Brain microvascular endothelial cell (primary cell): Measurements from ENCODE around the gene OR10K1.

Experiments
- DNase-seq: peaks from one replicate; pipeline ENCODE4 v3.0.0-alpha.2; 2020
- H3K27ac ChIP-seq: fragments of 250-450 bp; sonication (Bioruptor Pico); 2 replicates; pipeline ENCODE4 v1.5.1; 2020; ENCODE audit warnings: mild to moderate bottlenecking, moderate library complexity
- H3K27me3 ChIP-seq: fragments of 250-450 bp; sonication (Bioruptor Pico); replicated peaks from 2 replicates; pipeline ENCODE4 v1.5.1; 2020; ENCODE audit warnings: mild to moderate bottlenecking
- H3K36me3 ChIP-seq: fragments of 250-450 bp; sonication (Bioruptor Pico); replicated peaks from 2 replicates; pipeline ENCODE4 v1.5.1; 2020; ENCODE audit warnings: mild to moderate bottlenecking
- H3K4me3 ChIP-seq: 2 replicates; pipeline ENCODE4 v1.5.1; 2011; ENCODE audit warnings: low read depth, mild to moderate bottlenecking, control low read depth, low read length, moderate library complexity
- in situ Hi-C: cut with HindIII; loops from 2 replicates; pipeline ENCODE4 v1.10.0; 2017; ENCODE audit warnings: low sequenced_read_pairs, low pct_ligation_motif_present
- TF ChIP-seq, protein P1 (sequence below): IDR thresholded peaks from 2 replicates; pipeline ENCODE4 v1.5.1; 2011; ENCODE audit warnings: low read depth, mild to moderate bottlenecking, moderate library complexity, low read length, control low read depth, inconsistent platforms; ENCODE audit errors: missing control alignments

OR10K1 gene

GRCh38 chr1:158458263-158458662, 3.4 kb upstream of the OR10K1 start:
- DNase-seq: no peak
- Histone ChIP-seq H3K27me3 (no peaks in the 10 kb centered on the region), H3K36me3 (no peaks in the 10 kb centered on the region), H3K27ac (no peak overlapping the region), H3K4me3 (no peak overlapping the region)
- in situ Hi-C loops: no loop called here
- TF ChIP-seq, protein P1, sequence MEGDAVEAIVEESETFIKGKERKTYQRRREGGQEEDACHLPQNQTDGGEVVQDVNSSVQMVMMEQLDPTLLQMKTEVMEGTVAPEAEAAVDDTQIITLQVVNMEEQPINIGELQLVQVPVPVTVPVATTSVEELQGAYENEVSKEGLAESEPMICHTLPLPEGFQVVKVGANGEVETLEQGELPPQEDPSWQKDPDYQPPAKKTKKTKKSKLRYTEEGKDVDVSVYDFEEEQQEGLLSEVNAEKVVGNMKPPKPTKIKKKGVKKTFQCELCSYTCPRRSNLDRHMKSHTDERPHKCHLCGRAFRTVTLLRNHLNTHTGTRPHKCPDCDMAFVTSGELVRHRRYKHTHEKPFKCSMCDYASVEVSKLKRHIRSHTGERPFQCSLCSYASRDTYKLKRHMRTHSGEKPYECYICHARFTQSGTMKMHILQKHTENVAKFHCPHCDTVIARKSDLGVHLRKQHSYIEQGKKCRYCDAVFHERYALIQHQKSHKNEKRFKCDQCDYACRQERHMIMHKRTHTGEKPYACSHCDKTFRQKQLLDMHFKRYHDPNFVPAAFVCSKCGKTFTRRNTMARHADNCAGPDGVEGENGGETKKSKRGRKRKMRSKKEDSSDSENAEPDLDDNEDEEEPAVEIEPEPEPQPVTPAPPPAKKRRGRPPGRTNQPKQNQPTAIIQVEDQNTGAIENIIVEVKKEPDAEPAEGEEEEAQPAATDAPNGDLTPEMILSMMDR: no peak

- in situ Hi-C loops: no loop called here
- H3K27ac ChIP-seq: no peak within 1 kb of the TSS
- H3K27me3 ChIP-seq: no peaks in the 10 kb centered on the region
- H3K4me3 ChIP-seq: no peak within 1 kb of the TSS
- TF ChIP-seq, protein P1: no peak
- DNase-seq: no peak
- no peaks in the 10 kb centered on the region for H3K36me3 ChIP-seq
Measured at GRCh38 chr1:158471920-158472319, 10.3 kb downstream of the OR10K1 start, which contains the start of gene OR10R2. OR10R2 (plus strand) TSS chr1:158472220; CDS start chr1:158472326, 106 bp downstream.

GRCh38 chr1:158485455-158485854, 23.8 kb downstream of the OR10K1 start:
- DNase-seq: no peak
- Histone ChIP-seq H3K36me3 (no peaks in the 10 kb centered on the region), H3K27ac (no peak overlapping the region), H3K4me3 (no peak overlapping the region), H3K27me3 (no peaks in the 10 kb centered on the region)
- in situ Hi-C loops: no loop called here
- TF ChIP-seq, protein P1: no peak

- Histone ChIP-seq H3K27ac (no peak overlapping the region), H3K4me3 (no peak overlapping the region), H3K27me3 (no peaks in the 10 kb centered on the region), H3K36me3 (no peaks in the 10 kb centered on the region)
- DNase-seq: no peak
- in situ Hi-C loops: no loop called here
- TF ChIP-seq, protein P1: no peak
Measured at GRCh38 chr1:158491316-158491715, 29.7 kb downstream of the OR10K1 start.

DNA sequence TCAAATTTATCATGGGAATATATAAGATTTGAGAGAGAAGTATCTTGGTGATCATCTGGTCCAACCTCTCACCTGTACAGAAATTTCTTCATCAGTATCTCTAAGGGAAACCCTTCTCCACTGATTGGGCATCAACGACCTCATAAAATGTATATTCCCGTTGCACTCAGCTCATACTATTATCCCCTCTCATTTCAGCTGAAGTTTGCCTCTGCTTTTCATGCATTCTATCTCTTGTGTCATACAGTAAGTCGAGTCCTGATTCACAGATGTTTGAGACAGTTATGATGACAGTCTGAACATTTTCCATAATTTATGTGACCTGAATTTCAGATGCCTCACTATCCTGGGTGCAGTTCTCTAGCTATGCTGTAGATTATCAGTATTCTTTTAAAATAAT, 31.4 kb downstream of the OR10K1 start:
- TF ChIP-seq, protein P1: no peak
- no peak for DNase-seq
- in situ Hi-C loops: no loop called here
- Histone ChIP-seq H3K4me3 (no peak overlapping the region), H3K27me3 (no peaks in the 10 kb centered on the region), H3K27ac (no peak overlapping the region), H3K36me3 (no peaks in the 10 kb centered on the region)

DNA sequence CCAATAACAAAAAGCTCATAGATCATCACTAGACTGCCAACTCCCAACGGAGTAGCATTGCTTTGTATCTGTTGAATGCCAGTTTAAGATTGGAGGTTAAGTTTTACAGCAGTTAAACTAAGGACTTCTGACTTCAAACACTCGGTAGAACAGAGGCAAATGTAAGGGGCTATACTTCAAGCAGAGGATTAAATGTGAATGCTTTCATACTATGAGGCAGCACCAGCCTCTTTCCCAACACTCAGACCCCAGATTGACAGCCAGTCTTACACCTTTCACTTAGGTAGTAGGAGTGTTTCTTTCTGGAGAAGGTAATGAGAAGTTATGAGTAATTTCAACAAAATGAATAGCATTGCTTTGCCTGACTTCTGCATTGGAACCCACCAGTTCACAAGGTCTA, 33.2 kb downstream of the OR10K1 start:
- DNase-seq: no peak
- TF ChIP-seq, protein P1: no peak
- no peaks in the 10 kb centered on the region for H3K36me3 ChIP-seq

More for the DNA sequence above, 33.2 kb downstream of the OR10K1 start:
- in situ Hi-C loops: no loop called here
- Histone ChIP-seq H3K4me3 (no peak overlapping the region), H3K27ac (no peak overlapping the region), H3K27me3 (no peaks in the 10 kb centered on the region)
